GM12801 (cell line): ENCODE data around the gene MICAL2.

Experiments
- CTCF ChIP-seq: IDR thresholded peaks from one replicate; pipeline ENCODE4 v1.5.1; 2011; ENCODE audit warnings: control low read depth; ENCODE audit not compliant: insufficient read length; ENCODE audit errors: extremely low read depth

The MICAL2 gene

GRCh38 chr11:12198251-12199222, 88.1 kb downstream of the MICAL2 start:
- TF ChIP-seq CTCF, result no peak

- TF ChIP-seq CTCF, result no peak
Measured at GRCh38 chr11:12199231-12199948, 89.0 kb downstream of the MICAL2 start.

- no peak for TF ChIP-seq CTCF
Measured at GRCh38 chr11:12200279-12200990, 90.0 kb downstream of the MICAL2 start.

- TF ChIP-seq CTCF, result no peak
Measured at GRCh38 chr11:12200991-12201985, 90.9 kb downstream of the MICAL2 start.

- no peak for TF ChIP-seq CTCF
Measured at GRCh38 chr11:12202661-12203310, 92.4 kb downstream of the MICAL2 start.

- no peak for TF ChIP-seq CTCF
Measured at GRCh38 chr11:12204506-12204905, 94.1 kb downstream of the MICAL2 start.
